Measurements from ENCODE around the gene LRRC26. TPM values are rescaled to one million over a fixed set of nuclear protein-coding genes. Genes with fewer than 3 reads are reported as not detected.

The LRRC26 gene
- total RNA-seq, 1 experiment from 2014 or later = 0.12 TPM

GRCh38 chr9:137152844-137153405 lies 16.9 kb downstream of the LRRC26 start:
- DNase-seq (ENCODE audit: low spot score) = no peak

GRCh38 chr9:137150617-137151457 lies 19.0 kb downstream of the LRRC26 start:
- DNase-seq (ENCODE audit: low spot score) = no peak

GRCh38 chr9:137149942-137150616 lies 19.8 kb downstream of the LRRC26 start:
- no peak for DNase-seq (ENCODE audit: low spot score)

- DNase-seq (ENCODE audit: low spot score) = no peak
These were observed 20.5 kb downstream of the LRRC26 start for GRCh38 chr9:137149363-137149762.

GRCh38 chr9:137148661-137149060 lies 21.2 kb downstream of the LRRC26 start:
- no peak for DNase-seq (ENCODE audit: low spot score)

- no peak for DNase-seq (ENCODE audit: low spot score)
These were observed 21.6 kb downstream of the LRRC26 start for GRCh38 chr9:137148242-137148641.

- no peak for DNase-seq (ENCODE audit: low spot score)
These were observed 22.1 kb downstream of the LRRC26 start for GRCh38 chr9:137147793-137148160.

- no peak for DNase-seq (ENCODE audit: low spot score)
These were observed 22.6 kb downstream of the LRRC26 start for GRCh38 chr9:137147091-137147792.

- DNase-seq (ENCODE audit: low spot score) = no peak
These were observed 23.3 kb downstream of the LRRC26 start for GRCh38 chr9:137146527-137146918.

GRCh38 chr9:137145731-137146526 lies 23.9 kb downstream of the LRRC26 start:
- DNase-seq (ENCODE audit: low spot score) = no peak

GRCh38 chr9:137143459-137143858 lies 26.4 kb downstream of the LRRC26 start:
- no peak for DNase-seq (ENCODE audit: low spot score)

- DNase-seq (ENCODE audit: low spot score) = no peak
These were observed 27.6 kb downstream of the LRRC26 start for GRCh38 chr9:137141976-137142936.

- no peak for DNase-seq (ENCODE audit: low spot score)
These were observed 28.6 kb downstream of the LRRC26 start for GRCh38 chr9:137141050-137141810.

GRCh38 chr9:137140151-137141012 lies 29.5 kb downstream of the LRRC26 start:
- DNase-seq (ENCODE audit: low spot score) = no peak

GRCh38 chr9:137139468-137140150 lies 30.2 kb downstream of the LRRC26 start:
- no peak for DNase-seq (ENCODE audit: low spot score)

- DNase-seq (ENCODE audit: low spot score) = no peak
These were observed 31.0 kb downstream of the LRRC26 start, which contains the start of gene GRIN1 for GRCh38 chr9:137138722-137139467. Gene GRIN1, plus strand, starts transcription at chr9:137139154. Its CDS starts 333 bp downstream, at chr9:137139487.

All from H4 (cell line).